ENCODE data around the gene SDHAF3.

Gene SDHAF3

GRCh38 chr7:97226541-97226940, 109.0 kb downstream of the SDHAF3 start:
- Histone ChIP-seq H3K4me1 (ENCODE audit: control insufficient read depth, insufficient read depth, low read length) (no peaks in the 10 kb centered on the region), H3K9me3 (ENCODE audit: control insufficient read depth, insufficient read depth, low read depth, low read length) (no peaks in the 10 kb centered on the region), H3K36me3 (ENCODE audit: control insufficient read depth in 2 of 2, insufficient read depth in 1 of 2, low read length in 2 of 2) (no peaks in the 10 kb centered on the region), H3K4me3 (ENCODE audit: low read depth, low read length) (no peak overlapping the region), H3K27ac (ENCODE audit: extremely low read depth, low read depth, low read length) (no peak overlapping the region)
- TF ChIP-seq YY2 (tag by site-specific recombination; IDR thresholded peaks at IDR 0.05) (no peak), ZNF549 (tag by site-specific recombination; IDR thresholded peaks at IDR 0.05) (no peak), ZNF24 (tag by site-specific recombination; IDR thresholded peaks at IDR 0.05) (no peak), ZNF302 (tag by site-specific recombination; IDR thresholded peaks at IDR 0.05; ENCODE audit: low read depth) (no peak), ZBTB11 (tag by site-specific recombination; conservative IDR thresholded peaks at IDR 0.05; ENCODE audit: low read depth) (no peak), ZBTB49 (tag by site-specific recombination; IDR thresholded peaks at IDR 0.05; ENCODE audit: low read depth) (no peak), ZFP41 (tag by site-specific recombination; IDR thresholded peaks at IDR 0.05; ENCODE audit: borderline replicate concordance) (no peak), ZNF837 (tag by site-specific recombination; IDR thresholded peaks at IDR 0.05) (no peak)
- TF ChIP-seq, protein P1, sequence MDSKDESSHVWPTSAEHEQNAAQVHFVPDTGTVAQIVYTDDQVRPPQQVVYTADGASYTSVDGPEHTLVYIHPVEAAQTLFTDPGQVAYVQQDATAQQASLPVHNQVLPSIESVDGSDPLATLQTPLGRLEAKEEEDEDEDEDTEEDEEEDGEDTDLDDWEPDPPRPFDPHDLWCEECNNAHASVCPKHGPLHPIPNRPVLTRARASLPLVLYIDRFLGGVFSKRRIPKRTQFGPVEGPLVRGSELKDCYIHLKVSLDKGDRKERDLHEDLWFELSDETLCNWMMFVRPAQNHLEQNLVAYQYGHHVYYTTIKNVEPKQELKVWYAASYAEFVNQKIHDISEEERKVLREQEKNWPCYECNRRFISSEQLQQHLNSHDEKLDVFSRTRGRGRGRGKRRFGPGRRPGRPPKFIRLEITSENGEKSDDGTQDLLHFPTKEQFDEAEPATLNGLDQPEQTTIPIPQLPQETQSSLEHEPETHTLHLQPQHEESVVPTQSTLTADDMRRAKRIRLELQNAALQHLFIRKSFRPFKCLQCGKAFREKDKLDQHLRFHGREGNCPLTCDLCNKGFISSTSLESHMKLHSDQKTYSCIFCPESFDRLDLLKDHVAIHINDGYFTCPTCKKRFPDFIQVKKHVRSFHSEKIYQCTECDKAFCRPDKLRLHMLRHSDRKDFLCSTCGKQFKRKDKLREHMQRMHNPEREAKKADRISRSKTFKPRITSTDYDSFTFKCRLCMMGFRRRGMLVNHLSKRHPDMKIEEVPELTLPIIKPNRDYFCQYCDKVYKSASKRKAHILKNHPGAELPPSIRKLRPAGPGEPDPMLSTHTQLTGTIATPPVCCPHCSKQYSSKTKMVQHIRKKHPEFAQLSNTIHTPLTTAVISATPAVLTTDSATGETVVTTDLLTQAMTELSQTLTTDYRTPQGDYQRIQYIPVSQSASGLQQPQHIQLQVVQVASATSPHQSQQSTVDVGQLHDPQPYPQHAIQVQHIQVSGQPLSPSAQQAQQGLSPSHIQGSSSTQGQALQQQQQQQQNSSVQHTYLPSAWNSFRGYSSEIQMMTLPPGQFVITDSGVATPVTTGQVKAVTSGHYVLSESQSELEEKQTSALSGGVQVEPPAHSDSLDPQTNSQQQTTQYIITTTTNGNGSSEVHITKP (tag by site-specific recombination; IDR thresholded peaks at IDR 0.05) = no peak
- ChIA-PET CTCF (no interaction called here), POLR2A (no interaction called here)

Data from HEK293 (cell line).